ENCODE data around the gene ATP8B3. TPM values are rescaled to one million over a fixed set of nuclear protein-coding genes. Genes with fewer than 3 reads are reported as not detected.

Gene ATP8B3
- total and polyA plus RNA-seq, 2 experiments from 2014 or later: 2.1 to 6.0 TPM

- H3K4me1 Mint-ChIP-seq: no peaks in the 10 kb centered on the region
- no peak overlapping the region for H3K4me3 Mint-ChIP-seq
- no peak overlapping the region for H2AFZ ChIP-seq
- H4K20me1 ChIP-seq (replicated peaks; ENCODE audit: insufficient read depth): no peaks in the 10 kb centered on the region
- H3K4me2 ChIP-seq: no peak overlapping the region
- no peaks in the 10 kb centered on the region for H3K36me3 Mint-ChIP-seq (ENCODE audit: low read depth)
- H3F3A ChIP-seq (replicated peaks; ENCODE audit: low read depth): no peaks in the 10 kb centered on the region
- no peaks in the 10 kb centered on the region for H3K9me3 Mint-ChIP-seq
- H3K27me3 ChIP-seq (ENCODE audit: insufficient read depth): no peaks in the 10 kb centered on the region
- DNase-seq (ENCODE audit: low spot score) (no peak), ATAC-seq (no peak)
- H3K4me3 ChIP-seq: no peak overlapping the region
- H3K4me1 ChIP-seq (ENCODE audit: insufficient read depth): no peaks in the 10 kb centered on the region
- H3K79me2 ChIP-seq (replicated peaks; ENCODE audit: insufficient read depth): no peaks in the 10 kb centered on the region
- H3K9me2 ChIP-seq (ENCODE audit: insufficient read depth): no peaks in the 10 kb centered on the region
- no peak overlapping the region for H3K27ac Mint-ChIP-seq
- H3K27ac ChIP-seq (ENCODE audit: low read depth): no peak overlapping the region
- TF ChIP-seq JUNB (IDR thresholded peaks at IDR 0.05; ENCODE audit: unreplicated experiment) (no peak), EZH2 (IDR thresholded peaks at IDR 0.05; ENCODE audit: low read depth, unreplicated experiment) (no peak), POLR2AphosphoS5 (IDR thresholded peaks at IDR 0.05; ENCODE audit: low read depth) (no peak), ZNF114 (CRISPR knock-in tag; IDR thresholded peaks at IDR 0.05) (no peak), ETS1 (IDR thresholded peaks at IDR 0.05) (no peak), ZNF462 (CRISPR knock-in tag; IDR thresholded peaks at IDR 0.05) (no peak), NANOG (IDR thresholded peaks at IDR 0.05; ENCODE audit: borderline replicate concordance) (no peak), CREB1 (CRISPR knock-in tag; IDR thresholded peaks at IDR 0.05; ENCODE audit: low read depth) (no peak), CTCF (conservative IDR thresholded peaks at IDR 0.05; ENCODE audit: low read depth in 2 of 2) (no peak), STAT1 (IDR thresholded peaks at IDR 0.05; ENCODE audit: unreplicated experiment) (no peak), EZH2phosphoT487 (IDR thresholded peaks at IDR 0.05; ENCODE audit: unreplicated experiment) (no peak)
- H3K27me3 Mint-ChIP-seq (ENCODE audit: insufficient read depth, low read depth, poor library complexity): peaks cover 14% of the 10 kb centered on the region
- H3K36me3 ChIP-seq (ENCODE audit: insufficient read depth): no peaks in the 10 kb centered on the region
These were observed 6.5 kb downstream of the ATP8B3 start for GRCh38 chr19:1805401-1806183.

All from GM23338 (cell line).